ENCODE data around the gene DIPK1A.

DIPK1A gene

DNA sequence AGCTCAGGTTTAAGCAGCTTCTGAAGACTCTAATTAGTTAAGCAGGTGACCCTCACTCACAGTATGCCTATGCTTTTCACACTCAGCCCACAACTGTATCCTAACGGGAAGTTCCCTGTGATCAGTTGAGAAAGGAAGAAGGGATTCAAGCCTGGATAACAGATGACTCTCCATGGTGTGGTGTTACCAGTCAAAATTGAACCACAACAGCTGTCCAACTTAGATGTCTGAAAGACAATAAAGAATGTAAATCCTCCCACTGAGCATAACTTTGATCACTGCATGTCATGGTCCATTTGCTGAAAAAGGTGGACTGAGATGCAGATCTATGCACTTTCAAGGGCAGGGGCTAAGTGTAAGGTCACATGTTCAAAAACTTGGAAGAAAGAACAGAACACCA, 32.3 kb upstream of the DIPK1A start:
- POLR2A ChIA-PET = no interaction called here
- TF ChIP-seq, protein P1, sequence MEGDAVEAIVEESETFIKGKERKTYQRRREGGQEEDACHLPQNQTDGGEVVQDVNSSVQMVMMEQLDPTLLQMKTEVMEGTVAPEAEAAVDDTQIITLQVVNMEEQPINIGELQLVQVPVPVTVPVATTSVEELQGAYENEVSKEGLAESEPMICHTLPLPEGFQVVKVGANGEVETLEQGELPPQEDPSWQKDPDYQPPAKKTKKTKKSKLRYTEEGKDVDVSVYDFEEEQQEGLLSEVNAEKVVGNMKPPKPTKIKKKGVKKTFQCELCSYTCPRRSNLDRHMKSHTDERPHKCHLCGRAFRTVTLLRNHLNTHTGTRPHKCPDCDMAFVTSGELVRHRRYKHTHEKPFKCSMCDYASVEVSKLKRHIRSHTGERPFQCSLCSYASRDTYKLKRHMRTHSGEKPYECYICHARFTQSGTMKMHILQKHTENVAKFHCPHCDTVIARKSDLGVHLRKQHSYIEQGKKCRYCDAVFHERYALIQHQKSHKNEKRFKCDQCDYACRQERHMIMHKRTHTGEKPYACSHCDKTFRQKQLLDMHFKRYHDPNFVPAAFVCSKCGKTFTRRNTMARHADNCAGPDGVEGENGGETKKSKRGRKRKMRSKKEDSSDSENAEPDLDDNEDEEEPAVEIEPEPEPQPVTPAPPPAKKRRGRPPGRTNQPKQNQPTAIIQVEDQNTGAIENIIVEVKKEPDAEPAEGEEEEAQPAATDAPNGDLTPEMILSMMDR (IDR thresholded peaks at IDR 0.05; ENCODE audit: control extremely low read depth, extremely low read depth, low read depth, missing control alignments) = no peak
- CTCF ChIA-PET = interaction anchor here (0.6 to 3.8 kb wide), 48 partner anchors 8 to 329 kb away, joined by 3 to 282 read pairs (median 6); partner anchors contain the start of genes DIPK1A and RPL5

DNA sequence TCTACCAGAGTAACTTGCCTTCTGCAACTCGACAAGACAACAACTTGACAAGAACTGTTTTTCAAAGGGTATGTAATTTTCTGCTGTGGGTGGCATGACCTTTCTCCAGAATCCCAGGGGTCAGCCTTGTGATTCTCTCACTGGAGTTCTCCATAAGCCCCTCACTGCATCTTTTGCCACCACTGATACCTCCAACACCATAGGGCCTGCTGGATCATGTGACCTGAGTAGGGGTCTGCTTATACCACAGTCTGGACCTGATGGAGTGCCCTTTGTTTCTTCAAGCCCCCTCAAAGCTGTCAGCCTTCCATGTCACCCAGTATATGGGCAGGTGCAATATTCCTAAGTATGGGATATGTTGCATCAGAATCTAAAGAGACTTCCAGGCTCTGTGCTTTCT, 31.6 kb upstream of the DIPK1A start:
- TF ChIP-seq, protein P1 (IDR thresholded peaks at IDR 0.05; ENCODE audit: control extremely low read depth, extremely low read depth, low read depth, missing control alignments) = no peak
- no peak for DNase-seq (ENCODE audit: extremely low spot score)
- CTCF ChIA-PET = interaction anchor here (1.0 to 3.8 kb wide), 24 partner anchors 8 to 247 kb away, joined by 3 to 282 read pairs (median 10); partner anchors contain the start of genes DIPK1A and RPL5
- POLR2A ChIA-PET = no interaction called here

More for the DNA sequence above, 32.3 kb upstream of the DIPK1A start:
- no peak for DNase-seq (ENCODE audit: extremely low spot score)

DNA sequence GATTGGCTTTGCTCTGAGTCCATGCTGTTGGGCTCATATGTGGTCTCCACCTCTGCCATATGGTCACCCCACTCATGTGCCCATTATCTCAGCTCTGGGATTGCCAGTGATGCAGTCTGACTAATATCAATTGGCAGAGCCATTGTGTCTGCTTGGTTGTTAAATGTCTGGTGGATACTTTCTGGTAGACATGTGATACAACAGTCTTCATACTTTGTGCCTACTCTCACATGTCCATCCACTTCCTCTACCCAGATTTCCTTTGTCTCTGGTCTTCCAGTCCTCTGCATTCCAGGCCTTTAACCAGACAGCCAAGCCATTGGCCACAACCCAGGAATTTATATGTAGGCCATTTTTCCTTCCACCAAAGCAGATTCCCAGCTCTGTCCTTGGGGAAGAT, 30.8 kb upstream of the DIPK1A start:
- DNase-seq (ENCODE audit: extremely low spot score) = no peak
- TF ChIP-seq, protein P1 (IDR thresholded peaks at IDR 0.05; ENCODE audit: control extremely low read depth, extremely low read depth, low read depth, missing control alignments) = no peak
- ChIA-PET CTCF (interaction anchor here (1.5 to 3.8 kb wide), 7 partner anchors 9 to 161 kb away, joined by 5 to 282 read pairs (median 53); partner anchors contain the start of genes DIPK1A and RPL5), POLR2A (interaction anchor here (0.5 kb wide), 1 partner anchor 147 kb away, joined by 3 read pairs; no protein-coding TSS in a partner anchor)

DNA sequence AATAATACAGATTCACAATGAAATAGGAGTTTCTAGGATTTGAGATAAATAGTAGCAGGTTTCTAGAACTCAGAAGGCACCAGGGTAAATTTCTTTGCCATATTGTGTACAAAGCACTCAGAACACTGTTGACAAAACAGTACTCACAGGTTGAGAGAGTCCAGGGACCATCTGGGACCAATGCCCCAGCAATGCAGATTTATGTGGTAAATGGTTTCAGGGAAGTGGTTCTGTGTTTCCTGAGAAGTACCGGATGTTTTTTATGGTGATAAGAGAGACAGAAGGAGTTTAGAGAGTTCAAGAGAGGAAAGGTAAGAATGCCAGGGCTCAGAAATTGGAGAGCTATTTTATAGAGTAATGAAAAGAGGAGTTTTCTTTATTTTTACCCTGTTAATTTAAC, 29.6 kb upstream of the DIPK1A start:
- no peak for DNase-seq (ENCODE audit: extremely low spot score)

DNA sequence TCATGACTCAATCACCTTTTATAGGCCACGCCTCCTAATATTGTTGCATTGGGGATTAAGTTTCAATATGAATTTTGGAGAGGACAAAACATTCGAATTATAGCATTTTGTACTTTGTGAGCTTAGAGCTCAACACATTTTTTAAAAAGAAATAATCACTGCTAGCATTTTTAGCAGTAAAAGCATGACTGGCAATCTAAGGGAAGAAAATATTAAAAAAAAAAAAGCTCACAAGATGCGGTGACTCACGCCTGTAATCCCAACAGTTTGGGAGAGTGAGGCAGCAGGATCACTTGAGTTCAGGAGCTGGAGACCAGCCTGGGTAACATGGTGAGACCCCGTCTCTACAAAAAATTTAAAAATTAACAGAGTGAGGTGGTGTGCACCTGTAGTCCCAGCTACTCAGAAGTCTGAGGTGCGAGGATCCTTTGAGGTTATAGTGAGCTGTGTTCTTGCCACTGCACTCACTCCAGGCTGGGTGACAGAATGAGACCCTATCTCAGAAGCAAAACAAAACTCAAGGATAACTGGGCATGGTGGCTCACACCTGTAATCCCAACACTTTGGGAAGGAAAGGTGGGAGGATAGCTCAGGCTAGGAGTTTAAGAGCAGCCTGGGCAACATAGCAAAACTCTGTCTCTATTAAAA, 28.8 kb upstream of the DIPK1A start:
- no peak for DNase-seq (ENCODE audit: extremely low spot score)
- TF ChIP-seq, protein P1 (IDR thresholded peaks at IDR 0.05; ENCODE audit: control extremely low read depth, extremely low read depth, low read depth, missing control alignments) = no peak
- POLR2A ChIA-PET = interaction anchor here (0.6 kb wide), 1 partner anchor 877 kb away, joined by 3 read pairs; no protein-coding TSS in a partner anchor
- CTCF ChIA-PET = interaction anchor here (0.9 to 2.2 kb wide), 6 partner anchors 9 to 131 kb away, joined by 3 to 15 read pairs (median 6); no protein-coding TSS in a partner anchor

More for the DNA sequence above, 29.6 kb upstream of the DIPK1A start:
- TF ChIP-seq, protein P1 (IDR thresholded peaks at IDR 0.05; ENCODE audit: control extremely low read depth, extremely low read depth, low read depth, missing control alignments) = no peak
- ChIA-PET CTCF (interaction anchor here (1.2 to 2.2 kb wide), 4 partner anchors 15 to 132 kb away, joined by 4 to 15 read pairs (median 10); no protein-coding TSS in a partner anchor), POLR2A (no interaction called here)

DNA sequence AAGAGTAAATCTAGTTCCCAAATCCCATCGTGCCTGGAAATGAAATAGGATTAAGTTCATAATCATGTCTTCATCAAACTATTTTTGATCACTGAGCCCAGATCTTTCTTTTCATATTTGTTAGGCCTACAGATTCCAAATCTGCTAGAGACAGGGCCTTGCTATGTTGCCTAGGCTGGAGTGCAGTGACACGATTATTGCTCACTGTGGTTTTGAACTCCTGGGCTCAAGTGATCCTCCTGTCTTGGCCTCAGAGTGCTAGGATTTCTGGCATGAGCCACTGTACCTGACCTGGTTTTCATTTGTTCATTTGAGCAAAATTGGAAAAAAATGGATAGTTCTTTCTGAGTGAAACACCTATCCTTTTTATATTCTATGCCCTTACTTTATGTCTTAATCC, 28.0 kb upstream of the DIPK1A start:
- no peak for DNase-seq (ENCODE audit: extremely low spot score)
- CTCF ChIA-PET = interaction anchor here (1.0 to 2.2 kb wide), 3 partner anchors 13 to 20 kb away, joined by 3 to 15 read pairs (median 7); no protein-coding TSS in a partner anchor
- TF ChIP-seq, protein P1 (IDR thresholded peaks at IDR 0.05; ENCODE audit: control extremely low read depth, extremely low read depth, low read depth, missing control alignments) = no peak
- POLR2A ChIA-PET = no interaction called here
